ENCODE data around the gene PITPNM3.

DNA sequence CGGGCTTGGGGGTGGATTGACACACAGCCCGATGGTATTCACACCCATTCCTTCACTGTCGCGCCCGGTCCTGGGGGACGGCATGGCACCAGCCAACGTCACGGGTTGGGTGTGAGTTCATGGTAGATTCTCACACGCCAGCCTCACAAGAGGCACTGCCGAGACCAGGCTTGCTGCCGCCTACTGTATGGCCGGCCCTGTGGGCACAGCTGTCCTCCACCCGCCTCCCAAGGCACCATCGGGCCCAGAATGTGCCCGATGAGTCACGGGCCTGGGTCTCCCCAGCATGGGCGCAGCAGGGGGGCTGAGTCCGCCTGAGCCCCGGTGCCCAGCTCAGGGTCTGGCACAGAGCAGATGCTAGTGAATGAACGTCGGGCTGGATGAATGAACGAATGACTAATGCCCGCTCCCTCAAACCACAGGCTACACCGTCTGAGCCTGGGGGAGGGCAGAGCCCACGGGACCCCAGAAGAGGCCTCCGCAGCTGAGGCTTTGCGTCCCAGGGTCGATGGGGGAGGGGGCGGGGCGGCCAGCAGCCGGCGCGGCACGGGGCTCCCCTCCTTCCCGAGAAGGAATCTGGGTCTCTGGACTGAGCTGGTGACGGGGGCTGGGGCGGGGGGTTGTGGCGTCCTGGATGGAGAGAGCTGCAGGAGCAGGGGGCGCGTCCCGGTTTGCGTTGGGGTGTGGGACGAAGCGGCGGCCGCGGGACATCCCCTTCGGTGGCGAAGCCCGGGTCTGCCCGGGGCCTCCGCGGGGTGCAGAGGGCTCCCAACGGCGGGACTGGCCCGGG lies 829 bp downstream of the PITPNM3 start:
- TF ChIP-seq CTCF (IDR thresholded peaks at IDR 0.05) (peak in 1 of 4 experiments; percentile 15), POLR2AphosphoS5 (IDR thresholded peaks at IDR 0.05) (no peak), POLR2A (IDR thresholded peaks at IDR 0.05) (no peak)

Measured in gastroesophageal sphincter (tissue), 3 donors.